ENCODE data around the gene ATAD3B.

- TF ChIP-seq CTCF (conservative IDR thresholded peaks at IDR 0.05; ENCODE audit: low read depth, low read length) (no peak), EZH2 (IDR thresholded peaks at IDR 0.05; ENCODE audit: borderline replicate concordance, low read depth, low read length, poor library complexity, severe bottlenecking) (no peak)
These were observed 19.2 kb downstream of the ATAD3B start for GRCh38 chr1:1490633-1491230.

All from A673 (cell line).